ENCODE data around the gene BMPR1B. TPM values are rescaled to one million over a fixed set of nuclear protein-coding genes. Genes with fewer than 3 reads are reported as not detected.

The BMPR1B gene
- total and polyA plus RNA-seq, 2 of the 8 experiments (the other 6 are each of a cell fraction or from before 2014, with no cell fraction given), result 0.14 to 1.1 TPM

GRCh38 chr4:95080969-95081368, 323.2 kb downstream of the BMPR1B start:
- H3K27me3 ChIP-seq (replicated peaks in 1 of 4; ENCODE audit: control insufficient read depth in 3 of 4, extremely low read depth in 1 of 4, insufficient read depth in 3 of 4, low read length in 3 of 4), result no peaks in the 10 kb centered on the region
- H3K36me3 ChIP-seq (ENCODE audit: control insufficient read depth in 2 of 4, insufficient read depth in 4 of 4, low read length in 3 of 4), result no peaks in the 10 kb centered on the region
- H2BK20ac ChIP-seq (ENCODE audit: low read length), result no peak overlapping the region
- H3K18ac ChIP-seq (ENCODE audit: extremely low read depth, low read length), result no peak overlapping the region
- no peak overlapping the region for H4K5ac ChIP-seq (ENCODE audit: insufficient read length, low read depth, low read length)
- H3K79me2 ChIP-seq (ENCODE audit: control insufficient read depth in 1 of 2, insufficient read depth in 2 of 2, low read length in 2 of 2), result no peaks in the 10 kb centered on the region
- no peak overlapping the region for H3K9ac ChIP-seq (replicated peaks in 1 of 4; ENCODE audit: extremely low read depth in 1 of 4, low read depth in 3 of 4, low read length in 3 of 4)
- H4K8ac ChIP-seq (ENCODE audit: extremely low read depth, insufficient read depth, low read length), result no peak overlapping the region
- no peak overlapping the region for H2AFZ ChIP-seq (ENCODE audit: low read length)
- H3K4me1 ChIP-seq (replicated peaks in 1 of 4; ENCODE audit: control insufficient read depth in 3 of 4, insufficient read depth in 4 of 4, low read length in 3 of 4), result no peaks in the 10 kb centered on the region
- no peak overlapping the region for H3K56ac ChIP-seq (replicated peaks; ENCODE audit: insufficient read length, low read depth, low read length)
- no peak overlapping the region for H2AK5ac ChIP-seq (ENCODE audit: low read depth, low read length)
- H2BK120ac ChIP-seq (replicated peaks; ENCODE audit: low read depth, low read length), result no peak overlapping the region
- H2BK12ac ChIP-seq (ENCODE audit: low read depth, low read length), result no peak overlapping the region
- no peak overlapping the region for H3K14ac ChIP-seq (ENCODE audit: insufficient read length)
- H3K23ac ChIP-seq (ENCODE audit: insufficient read length), result no peak overlapping the region
- no peaks in the 10 kb centered on the region for H3K9me3 ChIP-seq (ENCODE audit: insufficient read depth in 2 of 2, low read depth in 1 of 2, low read length in 1 of 2)
- 92% methylated on average over 3 of the region's 3 CpGs; no CpG with 5 or more reads in 1 of the 2 experiments for WGBS, 2 experiments (ENCODE audit: extremely low coverage in 1 of 2, insufficient coverage in 1 of 2, insufficient read length in 1 of 2, insufficient replicate concordance in 2 of 2, low coverage in 1 of 2, low lambda C conversion rate in 2 of 2, missing lambda C conversion rate in 1 of 2)
- CTCF ChIA-PET (ENCODE audit: partially characterized antibody), result interaction anchor here (1.0 kb wide), 1 partner anchor 10 kb away, joined by 3 read pairs; no protein-coding TSS in a partner anchor
- H2BK5ac ChIP-seq (ENCODE audit: low read depth, low read length), result no peak overlapping the region
- POLR2A ChIA-PET (ENCODE audit: partially characterized antibody), result no interaction called here
- H4K91ac ChIP-seq (replicated peaks; ENCODE audit: insufficient read length, low read length), result no peak overlapping the region
- FAIRE-seq (no peak), DNase-seq (ENCODE audit: low read depth in 1 of 2, low spot score in 2 of 2) (no peak)
- no peak overlapping the region for H3K4ac ChIP-seq (replicated peaks; ENCODE audit: insufficient read length, low read depth, low read length)
- no peak overlapping the region for H3K4me3 ChIP-seq (ENCODE audit: extremely low read depth in 1 of 4, insufficient read depth in 2 of 4, low read depth in 3 of 4, low read length in 4 of 4)
- H3K27ac ChIP-seq (ENCODE audit: low read depth, low read length), result no peak overlapping the region
- no peaks in the 10 kb centered on the region for H3K23me2 ChIP-seq (ENCODE audit: low read depth, low read length)
- no peak overlapping the region for H2BK15ac ChIP-seq (ENCODE audit: low read length)
- H3K79me1 ChIP-seq (ENCODE audit: low read depth, low read length), result no peaks in the 10 kb centered on the region
- H4K20me1 ChIP-seq (replicated peaks in 1 of 2; ENCODE audit: control insufficient read depth in 1 of 2, insufficient read depth in 2 of 2, low read length in 2 of 2), result no peaks in the 10 kb centered on the region
- no peak overlapping the region for H3K4me2 ChIP-seq (ENCODE audit: insufficient read depth in 1 of 2, low read depth in 2 of 2, low read length in 2 of 2)
- TF ChIP-seq TBP (IDR thresholded peaks at IDR 0.05; ENCODE audit: low read depth, low read length) (no peak), ATF2 (IDR thresholded peaks at IDR 0.05; ENCODE audit: low read length) (no peak), SAP30 (IDR thresholded peaks at IDR 0.05; ENCODE audit: insufficient read depth, insufficient replicate concordance, low read length) (no peak), RAD21 (IDR thresholded peaks at IDR 0.05 in 1 of 2, conservative IDR thresholded peaks at IDR 0.05 in 1 of 2; ENCODE audit: low read depth in 2 of 2, low read length in 2 of 2) (peak in 1 of 2 experiments; percentile 30; a peak in 1 of 4 replicates), EP300 (IDR thresholded peaks at IDR 0.05; ENCODE audit: borderline replicate concordance in 1 of 2, low read depth in 2 of 2, low read length in 2 of 2) (no peak), CTCF (IDR thresholded peaks at IDR 0.05; ENCODE audit: control extremely low read depth in 1 of 3, insufficient read depth in 1 of 3, low read depth in 1 of 3, low read length in 3 of 3) (peak in 1 of 3 experiments; percentile 14; a peak in 1 of 4 replicates), CBX5 (IDR thresholded peaks at IDR 0.05; ENCODE audit: low read depth, low read length) (no peak), CHD1 (IDR thresholded peaks at IDR 0.05; ENCODE audit: low read depth, low read length) (no peak)

All from H1 (cell line).